Measurements from ENCODE around the gene SEC14L6. TPM values are rescaled to one million over a fixed set of nuclear protein-coding genes. Genes with fewer than 3 reads are reported as not detected.

Gene SEC14L6
- total RNA-seq, 4 donors from 2014 or later: 0.11 TPM; not detected in 3

GRCh38 chr22:30508216-30508615 is 38.3 kb downstream of the SEC14L6 start:
- H3K4me3 ChIP-seq (replicated peaks in 1 of 3): no peak overlapping the region
- no peaks in the 10 kb centered on the region for H3K27me3 ChIP-seq
- no peak for DNase-seq
- no peaks in the 10 kb centered on the region for H3K36me3 ChIP-seq
- no peaks in the 10 kb centered on the region for H3K9me3 ChIP-seq
- TF ChIP-seq POLR2A (IDR thresholded peaks at IDR 0.05): no peak
- TF ChIP-seq, protein P1, sequence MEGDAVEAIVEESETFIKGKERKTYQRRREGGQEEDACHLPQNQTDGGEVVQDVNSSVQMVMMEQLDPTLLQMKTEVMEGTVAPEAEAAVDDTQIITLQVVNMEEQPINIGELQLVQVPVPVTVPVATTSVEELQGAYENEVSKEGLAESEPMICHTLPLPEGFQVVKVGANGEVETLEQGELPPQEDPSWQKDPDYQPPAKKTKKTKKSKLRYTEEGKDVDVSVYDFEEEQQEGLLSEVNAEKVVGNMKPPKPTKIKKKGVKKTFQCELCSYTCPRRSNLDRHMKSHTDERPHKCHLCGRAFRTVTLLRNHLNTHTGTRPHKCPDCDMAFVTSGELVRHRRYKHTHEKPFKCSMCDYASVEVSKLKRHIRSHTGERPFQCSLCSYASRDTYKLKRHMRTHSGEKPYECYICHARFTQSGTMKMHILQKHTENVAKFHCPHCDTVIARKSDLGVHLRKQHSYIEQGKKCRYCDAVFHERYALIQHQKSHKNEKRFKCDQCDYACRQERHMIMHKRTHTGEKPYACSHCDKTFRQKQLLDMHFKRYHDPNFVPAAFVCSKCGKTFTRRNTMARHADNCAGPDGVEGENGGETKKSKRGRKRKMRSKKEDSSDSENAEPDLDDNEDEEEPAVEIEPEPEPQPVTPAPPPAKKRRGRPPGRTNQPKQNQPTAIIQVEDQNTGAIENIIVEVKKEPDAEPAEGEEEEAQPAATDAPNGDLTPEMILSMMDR (IDR thresholded peaks at IDR 0.05): no peak
- H3K4me1 ChIP-seq: peaks cover 0 to 4% of the 10 kb centered on the region in 2 donors
- 79 to 81% methylated on average over 5 of the region's 5 CpGs for WGBS, 2 donors
- H3K27ac ChIP-seq: no peak overlapping the region
- intact Hi-C loops (cut with DNase I): no loop called here

- Histone ChIP-seq H3K27me3 (no peaks in the 10 kb centered on the region), H3K4me1 (peaks cover 0 to 4% of the 10 kb centered on the region in 2 donors), H3K4me3 (replicated peaks in 1 of 3) (no peak overlapping the region), H3K27ac (no peak overlapping the region), H3K9me3 (no peaks in the 10 kb centered on the region), H3K36me3 (no peaks in the 10 kb centered on the region)
- no peak for DNase-seq
- WGBS, 2 donors: 91% methylated on average over 4 of the region's 4 CpGs
- TF ChIP-seq POLR2A (IDR thresholded peaks at IDR 0.05): no peak
- TF ChIP-seq, protein P1 (IDR thresholded peaks at IDR 0.05): no peak
- intact Hi-C loops (cut with DNase I): no loop called here
These were observed 38.9 kb downstream of the SEC14L6 start for GRCh38 chr22:30507670-30508069.

- Histone ChIP-seq H3K9me3 (no peaks in the 10 kb centered on the region), H3K27ac (no peak overlapping the region), H3K4me1 (peaks cover 0 to 4% of the 10 kb centered on the region in 2 donors), H3K4me3 (replicated peaks in 1 of 3) (no peak overlapping the region), H3K27me3 (no peaks in the 10 kb centered on the region), H3K36me3 (no peaks in the 10 kb centered on the region)
- DNase-seq: peak; percentile 66 to 68
- TF ChIP-seq POLR2A (IDR thresholded peaks at IDR 0.05): no peak
- TF ChIP-seq, protein P1 (IDR thresholded peaks at IDR 0.05): no peak
- intact Hi-C loops (cut with DNase I): no loop called here
- 49 to 65% methylated on average over 8 of the region's 8 CpGs for WGBS, 2 donors
These were observed 40.0 kb downstream of the SEC14L6 start for GRCh38 chr22:30506507-30506968.

GRCh38 chr22:30503551-30503950 is 43.0 kb downstream of the SEC14L6 start:
- Histone ChIP-seq H3K27me3 (no peaks in the 10 kb centered on the region), H3K4me3 (replicated peaks in 1 of 3) (no peak overlapping the region), H3K27ac (no peak overlapping the region), H3K9me3 (no peaks in the 10 kb centered on the region), H3K4me1 (peaks cover 0 to 4% of the 10 kb centered on the region in 2 donors), H3K36me3 (no peaks in the 10 kb centered on the region)
- intact Hi-C loops (cut with DNase I): no loop called here
- DNase-seq: no peak
- 81 to 82% methylated on average over 12 of the region's 12 CpGs for WGBS, 2 donors
- TF ChIP-seq, protein P1 (IDR thresholded peaks at IDR 0.05): no peak
- no peak for TF ChIP-seq POLR2A (IDR thresholded peaks at IDR 0.05)

- intact Hi-C loops (cut with DNase I): no loop called here
- DNase-seq: no peak
- TF ChIP-seq POLR2A (IDR thresholded peaks at IDR 0.05): no peak
- TF ChIP-seq, protein P1 (IDR thresholded peaks at IDR 0.05): no peak
- WGBS, 2 donors: 64 to 80% methylated on average over 3 of the region's 3 CpGs
- no peaks in the 10 kb centered on the region for H3K36me3 ChIP-seq
- H3K9me3 ChIP-seq: no peaks in the 10 kb centered on the region
- no peak overlapping the region for H3K27ac ChIP-seq
- H3K27me3 ChIP-seq: no peaks in the 10 kb centered on the region
- peaks cover 0 to 4% of the 10 kb centered on the region in 2 donors for H3K4me1 ChIP-seq
- no peak overlapping the region for H3K4me3 ChIP-seq (replicated peaks in 1 of 3)
These were observed 43.6 kb downstream of the SEC14L6 start for GRCh38 chr22:30502911-30503310.

Data from thyroid gland (tissue), 4 donors.